GM12864 (cell line): ENCODE results near the gene C2orf68.

Experiments
- DNase-seq: peaks from one replicate; pipeline ENCODE4 v3.0.0-alpha.2; 2011; ENCODE audit warnings: low read depth
- H3K4me3 ChIP-seq: 2 replicates; pipeline ENCODE4 v1.5.1; 2011; ENCODE audit warnings: mild to moderate bottlenecking, low read depth, low read length, control low read depth
- TF ChIP-seq, protein P1 (sequence below): IDR thresholded peaks from 2 replicates; pipeline ENCODE4 v1.5.1; 2011; ENCODE audit warnings: low read depth, mild to moderate bottlenecking, moderate library complexity, low read length, control low read depth, inconsistent platforms; ENCODE audit errors: missing control alignments

C2orf68 gene

DNA sequence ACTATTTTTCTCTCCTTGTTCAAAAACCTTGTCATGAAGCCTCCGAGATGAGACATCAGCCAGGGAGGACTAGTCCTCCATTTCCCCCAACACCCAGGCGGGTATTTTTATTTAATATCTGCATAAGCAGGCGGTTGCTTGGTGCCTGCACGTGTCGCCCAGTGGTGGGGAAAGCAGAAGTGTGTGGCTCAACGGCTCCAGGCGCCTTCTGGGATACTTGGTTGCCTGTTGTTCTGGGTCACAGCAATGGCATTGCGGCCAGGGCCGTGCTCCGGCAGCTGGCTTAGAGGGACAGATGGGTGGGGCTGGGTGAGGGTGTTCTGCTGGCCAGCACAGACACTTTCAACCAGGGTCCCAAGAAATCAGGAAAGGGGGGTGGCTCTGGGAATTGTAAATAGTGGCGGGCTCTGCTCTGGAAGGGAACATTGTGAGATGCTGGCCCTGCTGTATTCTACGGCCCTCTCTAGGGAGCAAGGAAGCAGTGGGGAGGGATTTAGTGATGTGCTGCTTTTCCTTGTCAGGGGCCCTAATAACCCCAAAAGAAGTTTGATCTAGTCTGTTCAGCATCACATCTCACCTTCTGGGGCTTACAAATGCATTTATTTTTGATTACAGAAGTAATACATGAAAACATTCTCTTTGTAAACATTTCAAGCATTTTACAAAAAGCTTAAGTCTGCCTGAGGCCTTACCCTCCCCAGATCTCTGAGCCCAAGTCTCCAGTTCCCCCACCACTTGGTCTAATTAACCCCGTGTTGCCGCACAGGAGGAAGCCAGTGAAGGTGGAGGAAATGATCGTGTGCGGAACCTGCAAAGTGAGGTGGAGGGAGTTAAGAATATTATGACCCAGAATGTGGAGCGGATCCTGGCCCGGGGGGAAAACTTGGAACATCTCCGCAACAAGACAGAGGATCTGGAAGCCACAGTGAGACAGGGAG is 33.4 kb downstream of the C2orf68 start:
- TF ChIP-seq, protein P1, sequence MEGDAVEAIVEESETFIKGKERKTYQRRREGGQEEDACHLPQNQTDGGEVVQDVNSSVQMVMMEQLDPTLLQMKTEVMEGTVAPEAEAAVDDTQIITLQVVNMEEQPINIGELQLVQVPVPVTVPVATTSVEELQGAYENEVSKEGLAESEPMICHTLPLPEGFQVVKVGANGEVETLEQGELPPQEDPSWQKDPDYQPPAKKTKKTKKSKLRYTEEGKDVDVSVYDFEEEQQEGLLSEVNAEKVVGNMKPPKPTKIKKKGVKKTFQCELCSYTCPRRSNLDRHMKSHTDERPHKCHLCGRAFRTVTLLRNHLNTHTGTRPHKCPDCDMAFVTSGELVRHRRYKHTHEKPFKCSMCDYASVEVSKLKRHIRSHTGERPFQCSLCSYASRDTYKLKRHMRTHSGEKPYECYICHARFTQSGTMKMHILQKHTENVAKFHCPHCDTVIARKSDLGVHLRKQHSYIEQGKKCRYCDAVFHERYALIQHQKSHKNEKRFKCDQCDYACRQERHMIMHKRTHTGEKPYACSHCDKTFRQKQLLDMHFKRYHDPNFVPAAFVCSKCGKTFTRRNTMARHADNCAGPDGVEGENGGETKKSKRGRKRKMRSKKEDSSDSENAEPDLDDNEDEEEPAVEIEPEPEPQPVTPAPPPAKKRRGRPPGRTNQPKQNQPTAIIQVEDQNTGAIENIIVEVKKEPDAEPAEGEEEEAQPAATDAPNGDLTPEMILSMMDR, result no peak
- DNase-seq, result no peak
- peak overlapping the region; percentile 52 for H3K4me3 ChIP-seq

DNA sequence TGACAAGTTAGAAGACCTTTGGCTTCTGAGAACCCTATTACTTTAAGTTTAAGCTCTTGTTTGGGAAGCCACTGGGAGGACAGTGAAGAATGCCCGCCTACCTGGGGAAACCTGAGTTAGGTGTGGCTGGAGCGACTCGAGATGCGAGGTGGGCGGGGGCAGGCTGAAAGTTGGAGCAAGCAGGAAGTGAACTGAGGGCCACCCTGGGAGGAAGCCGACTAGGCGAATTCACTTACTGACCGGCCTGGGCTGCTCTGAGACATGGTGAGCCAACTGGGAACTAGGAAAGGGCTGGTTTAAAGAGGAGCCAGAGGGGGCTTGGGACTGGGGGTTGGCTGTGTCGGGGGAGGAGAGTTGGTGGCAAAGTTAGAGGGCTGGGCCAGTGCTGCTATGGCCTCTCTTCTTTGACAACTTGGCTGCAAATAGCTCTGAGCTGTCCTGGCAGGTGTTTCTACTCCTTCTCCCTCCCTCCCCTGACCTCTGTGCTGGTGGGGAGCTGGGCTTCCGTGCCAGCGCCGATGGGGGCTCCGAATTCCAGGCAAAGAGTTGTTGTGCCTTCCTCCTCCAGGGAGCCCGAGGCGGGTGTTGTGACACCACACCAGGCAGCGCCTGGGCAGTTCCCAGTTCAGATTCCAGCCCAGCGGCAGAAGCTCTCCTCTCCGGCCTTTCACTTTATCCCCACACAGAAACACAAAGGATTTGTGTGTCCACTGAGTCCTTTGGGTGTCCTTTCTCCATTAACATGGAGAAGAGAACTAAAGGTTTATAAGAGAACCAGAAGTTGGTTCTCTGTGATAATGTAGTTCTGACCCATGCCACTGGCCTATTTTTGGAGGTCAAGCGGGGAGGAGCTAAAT is 34.3 kb downstream of the C2orf68 start, which contains the start of gene VAMP8:
TSS of gene VAMP8 (plus strand) at position 201 of the 857 bp plus-strand sequence. CDS start at position 262, 61 bp downstream.
- DNase-seq, result peak; percentile 41
- peak within 1 kb of the TSS; percentile 52 for H3K4me3 ChIP-seq
- TF ChIP-seq, protein P1, result no peak

DNA sequence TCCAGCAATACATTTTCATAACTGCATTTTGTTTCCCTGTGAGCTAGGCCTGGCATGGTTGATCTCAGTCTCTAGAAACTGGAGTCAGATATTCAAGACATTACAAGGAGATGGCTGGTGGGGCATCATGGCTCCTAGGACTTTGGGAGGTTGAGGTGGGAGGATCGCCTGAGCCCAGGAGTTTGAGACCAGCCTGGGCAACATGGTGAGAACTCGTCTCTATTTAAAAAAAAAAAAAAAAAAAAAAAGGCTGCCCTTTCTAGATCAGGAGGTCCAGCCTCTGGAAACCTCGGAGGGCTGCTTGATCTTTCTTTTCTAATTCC is 34.8 kb downstream of the C2orf68 start:
- peak overlapping the region; percentile 52; the same call in 1 of the 2 replicates for H3K4me3 ChIP-seq
- DNase-seq, result no peak
- TF ChIP-seq, protein P1, result no peak

DNA sequence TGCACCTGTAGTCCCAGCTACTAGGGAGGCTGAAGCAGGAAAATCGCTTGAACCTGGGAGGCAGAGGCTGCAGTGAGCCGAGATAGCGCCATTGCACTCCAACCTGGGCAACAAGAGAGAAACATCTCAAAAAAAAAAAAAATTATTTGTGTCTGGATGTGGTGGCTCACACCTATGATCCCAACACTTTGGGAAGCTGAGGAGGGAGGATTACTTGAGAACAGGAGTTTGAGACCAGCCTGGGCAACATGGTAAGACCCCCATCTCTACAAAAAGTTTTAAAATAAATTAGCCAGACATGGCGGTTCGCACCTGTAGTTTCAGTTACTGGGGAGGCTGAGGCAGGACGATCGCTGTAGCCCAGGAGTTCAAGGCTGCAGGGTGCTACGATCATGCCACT is 36.1 kb downstream of the C2orf68 start:
- DNase-seq, result no peak
- no peak overlapping the region for H3K4me3 ChIP-seq
- TF ChIP-seq, protein P1, result no peak

DNA sequence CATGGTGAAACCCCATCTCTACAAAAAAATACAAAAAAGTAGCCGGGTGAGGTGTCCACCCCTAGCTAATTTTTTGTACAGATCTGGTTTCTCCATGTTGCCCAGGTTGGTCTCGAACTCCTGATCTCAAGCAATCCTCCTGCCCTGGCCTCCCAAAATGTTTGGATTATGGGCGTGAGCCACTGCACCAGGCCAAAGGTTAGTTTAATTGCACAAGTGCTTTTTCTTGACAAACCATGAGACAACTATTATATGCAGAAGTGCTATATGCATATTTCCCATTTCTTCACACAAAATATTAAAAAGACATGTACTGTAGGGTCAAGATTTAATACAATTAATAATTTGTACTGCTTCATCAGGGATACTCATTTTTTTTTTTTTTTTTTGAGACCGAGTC is 45.6 kb downstream of the C2orf68 start:
- DNase-seq, result no peak
- no peak overlapping the region for H3K4me3 ChIP-seq
- TF ChIP-seq, protein P1, result no peak

DNA sequence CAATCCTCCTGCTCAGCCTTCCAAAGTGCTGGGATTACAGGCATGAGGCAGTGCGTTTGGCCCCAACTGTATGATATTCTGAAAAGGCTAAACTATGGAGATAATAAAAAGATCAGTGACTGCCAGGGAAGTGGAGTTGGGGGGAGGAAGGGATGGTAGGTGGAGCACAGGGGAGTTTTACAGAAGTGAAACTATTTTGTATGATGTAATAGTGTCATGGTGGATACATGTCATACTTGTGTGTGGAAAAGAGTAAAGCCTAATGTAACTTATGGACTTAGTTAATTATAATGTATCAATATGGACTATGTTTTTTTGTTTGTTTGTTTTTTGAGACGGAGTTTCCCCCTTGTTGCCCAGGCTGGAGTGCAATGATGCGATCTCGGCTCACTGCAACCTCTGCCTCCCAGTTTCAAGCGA is 47.7 kb downstream of the C2orf68 start:
- DNase-seq, result no peak

More for the DNA sequence above, 47.7 kb downstream of the C2orf68 start:
- TF ChIP-seq, protein P1, result no peak
- H3K4me3 ChIP-seq, result no peak overlapping the region
